GM18502 (cell line): Measurements from ENCODE around the gene MPP1.

Source experiments
- ATAC-seq: cut with Tn5 transposase; IDR thresholded peaks from one replicate; pipeline ENCODE4 v1.9.1; 2021; ENCODE audit warnings: mild to moderate bottlenecking; ENCODE audit not compliant: unreplicated experiment, poor library complexity

MPP1 gene

GRCh38 chrX:154779261-154779660 is 26.0 kb downstream of the MPP1 start:
- ATAC-seq: no peak

GRCh38 chrX:154776753-154777152 is 28.5 kb downstream of the MPP1 start:
- no peak for ATAC-seq

GRCh38 chrX:154775419-154776349 is 29.6 kb downstream of the MPP1 start:
- ATAC-seq: no peak

GRCh38 chrX:154774622-154775021 is 30.7 kb downstream of the MPP1 start:
- no peak for ATAC-seq

- peak; percentile 84 for ATAC-seq
Measured at GRCh38 chrX:154762537-154763296, 42.6 kb downstream of the MPP1 start, which contains the start of gene DKC1. Gene DKC1, plus strand, starts transcription at chrX:154762864. Its CDS starts 102 bp downstream, at chrX:154762966.

- no peak for ATAC-seq
Measured at GRCh38 chrX:154761977-154762536, 43.2 kb downstream of the MPP1 start.

GRCh38 chrX:154758696-154759095 is 46.6 kb downstream of the MPP1 start:
- no peak for ATAC-seq

- ATAC-seq: no peak
Measured at GRCh38 chrX:154751669-154752271, 53.5 kb downstream of the MPP1 start.

- ATAC-seq: peak; percentile 23
Measured at GRCh38 chrX:154751203-154751668, 54.0 kb downstream of the MPP1 start.

GRCh38 chrX:154750301-154751202 is 54.7 kb downstream of the MPP1 start, which contains the start of gene GAB3:
Gene GAB3, minus strand, starts transcription at chrX:154751077. Its CDS starts 52 bp downstream, at chrX:154751025.
- peak; percentile 54 for ATAC-seq

GRCh38 chrX:154749856-154750255 is 55.4 kb downstream of the MPP1 start:
- no peak for ATAC-seq

GRCh38 chrX:154748712-154749339 is 56.5 kb downstream of the MPP1 start:
- ATAC-seq: peak; percentile 53

GRCh38 chrX:154742613-154743012 is 62.7 kb downstream of the MPP1 start:
- no peak for ATAC-seq

- no peak for ATAC-seq
Measured at GRCh38 chrX:154739952-154740465, 65.3 kb downstream of the MPP1 start.

- no peak for ATAC-seq
Measured at GRCh38 chrX:154738011-154738738, 67.1 kb downstream of the MPP1 start.

GRCh38 chrX:154737136-154737535 is 68.1 kb downstream of the MPP1 start:
- ATAC-seq: no peak

GRCh38 chrX:154735695-154736393 is 69.4 kb downstream of the MPP1 start:
- no peak for ATAC-seq
